Loucy (cell line): ENCODE results near the gene CSF3.

ENCODE experiments used
- CTCF ChIP-seq: fragments of 200-600 bp; sonication (generic); conservative IDR thresholded peaks from 2 replicates; pipeline ENCODE4 v1.5.1; 2014; ENCODE audit warnings: mild to moderate bottlenecking, antibody characterized with exemption, low read length
- EZH2phosphoT487 ChIP-seq: fragments of 200-600 bp; IDR thresholded peaks from 2 replicates; pipeline ENCODE4 v1.6.1; 2018; ENCODE audit warnings: antibody characterized with exemption, mild to moderate bottlenecking, moderate library complexity, borderline replicate concordance

- TF ChIP-seq CTCF (no peak), EZH2phosphoT487 (no peak)
These were observed 48.8 kb downstream of the CSF3 start for GRCh38 chr17:40063901-40064531.
